Muscle layer of duodenum (tissue), 2 donors: ENCODE measurements around the gene TAGLN.

Experiments
- H3K27ac ChIP-seq: one replicate; pipeline ENCODE4 v1.7.0; 2013; ENCODE audit warnings: mild to moderate bottlenecking, low read length
- H3K27me3 ChIP-seq: one replicate; pipeline ENCODE4 v1.7.0; 2013; ENCODE audit warnings: low read depth, mild to moderate bottlenecking, control low read depth, low read length
- H3K36me3 ChIP-seq, 2 donors: one replicate each; pipeline ENCODE4 v1.7.0; 2013; ENCODE audit warnings: low read length in 2 of 2, control low read depth in 1 of 2, mild to moderate bottlenecking in 1 of 2; ENCODE audit not compliant: insufficient read depth in 2 of 2, control insufficient read depth in 1 of 2
- H3K4me1 ChIP-seq, 2 donors: one replicate each; pipeline ENCODE4 v1.7.0; 2013; ENCODE audit warnings: low read length in 2 of 2, mild to moderate bottlenecking in 2 of 2, control low read depth in 1 of 2, moderate library complexity in 1 of 2; ENCODE audit not compliant: insufficient read depth in 2 of 2, control insufficient read depth in 1 of 2
- H3K4me3 ChIP-seq, 2 donors: one replicate each; pipeline ENCODE4 v1.7.0; 2013; ENCODE audit warnings: low read length in 2 of 2, low read depth in 1 of 2, mild to moderate bottlenecking in 1 of 2
- H3K9me3 ChIP-seq, 2 donors: one replicate each; pipeline ENCODE4 v1.7.0; 2013; ENCODE audit warnings: low read length in 2 of 2, control low read depth in 1 of 2, mild to moderate bottlenecking in 1 of 2; ENCODE audit not compliant: control insufficient read depth in 1 of 2
- donor health status: healthy.

The TAGLN gene

GRCh38 chr11:117189191-117189940 lies 9.8 kb upstream of the TAGLN start:
- Histone ChIP-seq H3K36me3 (peaks cover 39 to 76% of the 10 kb centered on the region in 2 donors), H3K4me1 (no peaks in the 10 kb centered on the region), H3K4me3 (no peak overlapping the region), H3K9me3 (no peaks in the 10 kb centered on the region), H3K27me3 (no peaks in the 10 kb centered on the region), H3K27ac (no peak overlapping the region)

GRCh38 chr11:117189941-117190544 lies 9.1 kb upstream of the TAGLN start:
- Histone ChIP-seq H3K27ac (no peak overlapping the region), H3K4me3 (no peak overlapping the region), H3K9me3 (no peaks in the 10 kb centered on the region), H3K36me3 (peaks cover 39 to 75% of the 10 kb centered on the region in 2 donors), H3K27me3 (no peaks in the 10 kb centered on the region), H3K4me1 (no peaks in the 10 kb centered on the region)

- Histone ChIP-seq H3K4me3 (no peak overlapping the region), H3K27me3 (no peaks in the 10 kb centered on the region), H3K27ac (no peak overlapping the region), H3K4me1 (no peaks in the 10 kb centered on the region), H3K36me3 (peaks cover 43 to 74% of the 10 kb centered on the region in 2 donors), H3K9me3 (no peaks in the 10 kb centered on the region)
Measured at GRCh38 chr11:117191680-117192400, 7.3 kb upstream of the TAGLN start.

- Histone ChIP-seq H3K4me1 (peaks cover 0 to 3% of the 10 kb centered on the region in 2 donors), H3K36me3 (peaks cover 41 to 68% of the 10 kb centered on the region in 2 donors), H3K27me3 (no peaks in the 10 kb centered on the region)
Measured at GRCh38 chr11:117192401-117192875, 6.7 kb upstream of the TAGLN start.

GRCh38 chr11:117193130-117194020 lies 5.8 kb upstream of the TAGLN start:
- Histone ChIP-seq H3K36me3 (peaks cover 36 to 59% of the 10 kb centered on the region in 2 donors), H3K27ac (no peak overlapping the region), H3K27me3 (no peaks in the 10 kb centered on the region), H3K9me3 (no peaks in the 10 kb centered on the region), H3K4me1 (peaks cover 4 to 12% of the 10 kb centered on the region in 2 donors), H3K4me3 (no peak overlapping the region)

More at GRCh38 chr11:117192401-117192875, 6.7 kb upstream of the TAGLN start:
- no peak overlapping the region for H3K27ac ChIP-seq
- H3K9me3 ChIP-seq: no peaks in the 10 kb centered on the region
- H3K4me3 ChIP-seq: no peak overlapping the region

- H3K27ac ChIP-seq: no peak overlapping the region
- peaks cover 29 to 50% of the 10 kb centered on the region in 2 donors for H3K36me3 ChIP-seq
- no peak overlapping the region for H3K4me3 ChIP-seq
- no peaks in the 10 kb centered on the region for H3K9me3 ChIP-seq
- H3K27me3 ChIP-seq: no peaks in the 10 kb centered on the region
- H3K4me1 ChIP-seq: peaks cover 8 to 15% of the 10 kb centered on the region in 2 donors
Measured at GRCh38 chr11:117194267-117194666, 4.9 kb upstream of the TAGLN start.

GRCh38 chr11:117195258-117195657 lies 3.9 kb upstream of the TAGLN start:
- Histone ChIP-seq H3K9me3 (no peaks in the 10 kb centered on the region), H3K4me1 (peaks cover 8 to 15% of the 10 kb centered on the region in 2 donors), H3K4me3 (no peak overlapping the region), H3K27me3 (no peaks in the 10 kb centered on the region), H3K36me3 (peaks cover 20 to 40% of the 10 kb centered on the region in 2 donors), H3K27ac (no peak overlapping the region)

GRCh38 chr11:117195761-117196160 lies 3.4 kb upstream of the TAGLN start:
- Histone ChIP-seq H3K4me1 (peaks cover 8 to 15% of the 10 kb centered on the region in 2 donors), H3K27ac (no peak overlapping the region), H3K9me3 (no peaks in the 10 kb centered on the region), H3K27me3 (no peaks in the 10 kb centered on the region), H3K36me3 (peaks cover 15 to 35% of the 10 kb centered on the region in 2 donors), H3K4me3 (no peak overlapping the region)

GRCh38 chr11:117197006-117197405 lies 2.2 kb upstream of the TAGLN start:
- peaks cover 18 to 28% of the 10 kb centered on the region in 2 donors for H3K36me3 ChIP-seq
- H3K4me1 ChIP-seq: peaks cover 8 to 15% of the 10 kb centered on the region in 2 donors
- no peak overlapping the region for H3K4me3 ChIP-seq
- H3K27me3 ChIP-seq: no peaks in the 10 kb centered on the region
- no peaks in the 10 kb centered on the region for H3K9me3 ChIP-seq
- H3K27ac ChIP-seq: peak overlapping the region; percentile 31

- peak overlapping the region; percentile 49 to 88 for H3K4me3 ChIP-seq
- H3K9me3 ChIP-seq: no peaks in the 10 kb centered on the region
- H3K27ac ChIP-seq: peak overlapping the region; percentile 98
- no peaks in the 10 kb centered on the region for H3K27me3 ChIP-seq
- H3K4me1 ChIP-seq: peaks cover 8 to 15% of the 10 kb centered on the region in 2 donors
- H3K36me3 ChIP-seq: peaks cover 19 to 20% of the 10 kb centered on the region in 2 donors
Measured at GRCh38 chr11:117197516-117198456, 1.4 kb upstream of the TAGLN start.
